ENCODE results near the gene NDUFS2.

GRCh38 chr1:161171696-161172095 is 30.5 kb upstream of the NDUFS2 start:
- TF ChIP-seq CTCF (IDR thresholded peaks at IDR 0.05), result no peak
- TF ChIP-seq POLR2A (IDR thresholded peaks at IDR 0.05), result no peak

All from testis (tissue), 2 donors.